ENCODE measurements around the gene SUSD4. TPM values are rescaled to one million over a fixed set of nuclear protein-coding genes. Genes with fewer than 3 reads are reported as not detected.

The SUSD4 gene
- total RNA-seq, 4 donors from 2014 or later = 0.24 to 3.2 (median 0.90) TPM

DNA sequence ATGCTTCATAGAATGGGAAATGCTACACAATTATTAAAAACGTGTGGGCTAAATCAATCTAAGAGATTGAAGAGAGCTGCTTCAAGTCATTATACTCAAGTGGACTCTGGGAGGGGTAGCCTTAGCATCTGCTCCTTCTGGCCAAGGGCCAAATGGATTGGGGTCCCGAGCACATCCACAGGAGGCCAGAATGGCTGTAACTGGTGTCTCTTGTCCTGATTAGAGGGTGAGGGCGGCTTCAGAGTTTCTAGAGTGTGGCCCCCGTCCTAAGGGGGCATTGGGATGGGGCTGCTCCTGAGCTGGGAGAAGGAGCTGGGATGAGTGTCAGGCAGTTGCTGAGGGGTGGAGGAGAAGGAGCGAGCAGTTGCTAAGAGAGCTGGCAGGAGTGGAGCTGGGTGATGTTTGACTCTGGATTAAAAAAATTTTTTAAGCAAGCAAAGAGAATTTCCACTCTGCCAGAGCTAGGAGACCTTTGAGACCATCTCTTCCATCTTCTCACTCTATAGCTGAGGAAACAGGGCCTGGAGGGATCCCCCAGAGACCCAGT, 149.6 kb downstream of the SUSD4 start:
- DNase-seq (ENCODE audit: low spot score) = no peak
- no peak for TF ChIP-seq CTCF (IDR thresholded peaks at IDR 0.05)
- ATAC-seq (ENCODE audit: low FRiP score) = no peak

DNA sequence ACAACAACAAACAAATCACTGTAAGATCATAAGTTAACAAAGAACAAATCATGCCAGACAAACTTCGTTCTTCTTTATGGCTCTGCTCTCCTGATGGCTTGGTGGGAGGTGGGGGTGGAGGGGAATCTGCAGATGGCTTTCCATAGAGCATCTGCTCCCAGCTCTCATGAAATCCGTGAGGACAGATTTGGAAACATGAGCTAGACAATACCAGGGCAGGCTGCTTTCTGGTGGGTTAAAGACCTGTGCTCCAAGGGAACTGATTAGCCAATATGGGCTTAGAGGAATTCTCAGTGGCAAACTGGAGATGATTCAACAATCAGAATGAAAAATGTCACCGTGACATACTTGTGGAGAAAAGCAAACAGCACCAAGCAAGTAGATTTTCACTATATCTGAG, 151.5 kb downstream of the SUSD4 start:
- TF ChIP-seq CTCF (IDR thresholded peaks at IDR 0.05) = no peak
- ATAC-seq (ENCODE audit: low FRiP score) (no peak), DNase-seq (ENCODE audit: low spot score) (no peak)

DNA sequence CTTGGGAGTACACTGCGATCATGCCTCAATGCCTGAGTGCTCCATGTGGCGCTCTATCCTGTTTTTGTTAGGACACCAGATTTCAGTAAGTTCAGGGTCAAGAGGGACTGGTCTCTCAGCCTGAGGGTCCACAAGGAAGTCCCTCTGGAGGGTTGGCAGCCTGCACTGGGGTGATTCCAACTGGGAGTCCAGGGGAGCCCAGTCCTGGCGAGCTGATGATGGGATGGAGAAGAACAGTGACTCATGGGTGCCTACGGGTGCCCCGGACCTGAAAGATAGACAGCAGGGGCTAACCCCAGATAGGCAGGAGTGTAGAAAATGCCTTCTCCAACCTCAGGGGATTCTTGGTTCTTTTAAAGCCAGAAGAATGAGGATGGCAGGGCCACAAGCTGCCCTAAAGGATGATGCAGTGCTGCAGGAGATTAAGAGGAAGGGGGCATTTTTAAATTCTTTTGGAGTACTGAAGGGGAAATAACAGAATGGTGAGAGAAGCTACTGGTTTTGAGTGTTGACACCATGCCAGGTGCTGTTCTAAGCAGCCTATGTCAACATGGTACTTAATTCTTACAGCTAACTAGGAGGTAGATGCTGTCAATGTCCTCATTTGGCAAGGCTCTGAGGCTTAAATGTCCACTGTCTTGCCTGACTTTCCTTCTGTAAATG, 152.5 kb downstream of the SUSD4 start:
- TF ChIP-seq CTCF (IDR thresholded peaks at IDR 0.05) = no peak
- DNase-seq (ENCODE audit: low spot score) = no peak
- no peak for ATAC-seq (ENCODE audit: low FRiP score)

DNA sequence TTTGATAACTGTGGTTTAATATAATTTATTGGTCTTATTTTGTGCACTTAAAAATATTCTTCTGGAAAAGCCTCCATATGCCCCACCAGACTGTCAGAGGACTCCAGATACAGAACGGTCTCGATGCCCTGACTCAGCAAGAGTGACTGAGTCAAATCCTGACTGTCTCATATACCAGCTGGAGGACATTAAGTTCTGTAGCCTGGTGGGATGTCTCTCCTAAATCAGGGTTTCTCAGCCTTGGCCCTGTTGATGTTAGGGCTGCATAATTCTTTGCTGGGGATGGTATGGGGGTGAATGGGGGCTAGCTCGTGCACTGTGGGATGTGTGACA, 153.2 kb downstream of the SUSD4 start:
- no peak for TF ChIP-seq CTCF (IDR thresholded peaks at IDR 0.05)
- ATAC-seq (ENCODE audit: low FRiP score) = no peak
- no peak for DNase-seq (ENCODE audit: low spot score)

DNA sequence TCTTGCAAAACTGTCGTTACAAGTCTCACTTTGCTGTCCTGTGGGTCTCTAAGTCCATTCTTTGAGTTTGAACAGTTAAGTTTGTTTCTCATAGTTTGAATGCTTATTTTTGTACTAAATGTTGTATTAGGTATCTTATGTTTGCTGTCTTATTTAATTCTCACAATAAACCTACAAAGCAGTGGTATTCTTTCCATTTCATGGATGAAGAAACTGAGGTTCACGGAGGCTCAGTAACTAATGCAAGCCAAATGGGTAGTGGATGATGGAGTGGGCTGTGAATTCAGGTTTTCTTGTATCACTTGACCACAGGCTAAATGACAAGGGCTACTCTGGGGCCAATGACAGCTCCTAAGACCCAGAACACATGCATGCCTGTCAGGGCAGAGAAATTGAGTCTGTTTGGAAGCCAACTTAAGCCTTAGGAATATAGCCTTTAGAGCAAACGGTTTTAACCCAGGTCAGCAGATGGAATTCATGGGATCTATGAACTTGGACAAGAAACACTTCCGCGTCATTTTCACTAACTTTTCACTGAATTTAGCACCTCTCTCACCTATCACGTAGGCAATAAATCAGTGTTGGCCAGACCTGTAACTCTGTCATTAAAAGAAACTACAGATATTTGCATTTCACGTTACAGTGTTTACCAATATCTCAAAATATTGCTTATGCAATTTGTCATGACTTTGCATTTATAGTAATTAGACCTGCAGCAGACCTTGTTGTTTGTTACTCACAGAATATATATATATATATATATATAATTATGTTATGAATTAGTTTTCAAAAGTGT, 153.8 kb downstream of the SUSD4 start:
- DNase-seq (ENCODE audit: low spot score) = no peak
- ATAC-seq (ENCODE audit: low FRiP score) = no peak
- no peak for TF ChIP-seq CTCF (IDR thresholded peaks at IDR 0.05)

- ATAC-seq (ENCODE audit: low FRiP score) (no peak), DNase-seq (ENCODE audit: low spot score) (no peak)
- TF ChIP-seq CTCF (IDR thresholded peaks at IDR 0.05) = no peak
Measured at GRCh38 chr1:223209293-223209898, 154.6 kb downstream of the SUSD4 start.

Data from omental fat pad (tissue), 4 donors.